Panc1 (cell line): ENCODE measurements around the gene LRCH1. TPM values are rescaled to one million over a fixed set of nuclear protein-coding genes. Genes with fewer than 3 reads are reported as not detected.
A peak's percentile ranks its signal among the peaks of the same experiment; 100 is the strongest.

Experiments used
- ATAC-seq: fragments of 200-7000 bp; cut with Tn5 transposase; 2 replicates; pipeline ENCODE4 v1.9.1; 2020; ENCODE audit warnings: mild to moderate bottlenecking, moderate library complexity
- BruUV-seq: library from RNA; stranded (reverse); fragments of 400-500 nt; replicated peaks from 2 replicates; lab custom pipeline; 2021; lab: Mats Ljungman, UMichigan
- CTCF ChIA-PET: fragments of 300-600 bp; sonication (Branson Sonifier 250); formaldehyde crosslinking; loops from one replicate; lab custom pipeline; 2022; ENCODE audit warnings: antibody characterized with exemption; lab: Charles Lee
- POLR2A ChIA-PET: fragments of 300-600 bp; sonication (Branson Sonifier 250); formaldehyde crosslinking; loops from one replicate; lab custom pipeline; 2022; ENCODE audit warnings: antibody characterized with exemption; lab: Charles Lee
- DNase-seq: peaks from one replicate; pipeline ENCODE4 v3.0.0-alpha.2; 2010; ENCODE audit warnings: low read depth, low spot score
- H3K27ac ChIP-seq: 2 replicates; pipeline ENCODE4 v1.5.1; 2011; ENCODE audit warnings: mild to moderate bottlenecking, low read length, inconsistent platforms
- H3K27me3 ChIP-seq: fragments of 200-500 bp; sonication (Bioruptor generic); 2 replicates; pipeline ENCODE4 v1.6.0; 2014; ENCODE audit warnings: low read length, inconsistent platforms; ENCODE audit not compliant: control insufficient read depth, insufficient read depth
- H3K36me3 ChIP-seq: fragments of 200-500 bp; sonication (Bioruptor generic); 2 replicates; pipeline ENCODE4 v1.5.1; 2014; ENCODE audit warnings: inconsistent platforms, mild to moderate bottlenecking, low read length, moderate library complexity; ENCODE audit not compliant: control insufficient read depth, insufficient read depth
- H3K4me1 ChIP-seq: 2 replicates; pipeline ENCODE4 v1.5.1; 2011; ENCODE audit warnings: inconsistent platforms, mild to moderate bottlenecking, low read length, moderate library complexity; ENCODE audit not compliant: control insufficient read depth, insufficient read depth
- H3K4me3 ChIP-seq, 2 experiments: 2 replicates each; pipeline ENCODE4 v1.5.1; 2011 to 2012; ENCODE audit warnings: low read depth in 2 of 2, low read length in 2 of 2, mild to moderate bottlenecking in 2 of 2, inconsistent platforms in 1 of 2, moderate library complexity in 1 of 2
- H3K9me3 ChIP-seq: fragments of 200-500 bp; sonication (Bioruptor generic); 2 replicates; pipeline ENCODE4 v1.5.1; 2014; ENCODE audit warnings: low read depth, mild to moderate bottlenecking, inconsistent platforms, low read length, moderate library complexity; ENCODE audit not compliant: control insufficient read depth, insufficient read depth
- CTCF ChIP-seq: fragments of 450-650 bp; IDR thresholded peaks from 2 replicates; pipeline ENCODE4 v1.5.1; 2017; ENCODE audit warnings: mild to moderate bottlenecking
- POLR2AphosphoS5 ChIP-seq: IDR thresholded peaks from 2 replicates; pipeline ENCODE4 v1.6.1; 2012; ENCODE audit warnings: mild to moderate bottlenecking, low read depth, low read length, moderate library complexity
- REST ChIP-seq, 2 experiments: IDR thresholded peaks; 2 replicates each; pipeline ENCODE4 v1.6.1; 2011 to 2012; ENCODE audit warnings: low read depth in 2 of 2, control low read depth in 1 of 2, low read length in 1 of 2, mild to moderate bottlenecking in 1 of 2, moderate library complexity in 1 of 2; ENCODE audit not compliant: insufficient read depth in 1 of 2
- SIN3A ChIP-seq: IDR thresholded peaks from 2 replicates; pipeline ENCODE4 v1.6.1; 2012; ENCODE audit warnings: low read depth, mild to moderate bottlenecking, low read length, moderate library complexity, borderline replicate concordance; ENCODE audit not compliant: insufficient read depth
- TCF7L2 ChIP-seq: IDR thresholded peaks from 2 replicates; pipeline ENCODE4 v1.6.1; 2011; ENCODE audit warnings: mild to moderate bottlenecking, low read depth, low read length, inconsistent platforms
- in situ Hi-C: cut with HindIII; loops from 2 replicates; pipeline ENCODE4 v1.10.0; 2016; ENCODE audit warnings: low sequenced_read_pairs, low pct_unique_long_range_greater_than_20kb
- intact Hi-C: fragments of 100-400 bp; cut with micrococcal nuclease; formaldehyde crosslinking; loops from one replicate; pipeline ENCODE4 v1.10.0; 2022; ENCODE audit not compliant: unreplicated experiment
- total RNA-seq: library from RNA; stranded (reverse); gene quantifications from one replicate; pipeline ENCODE4 v1.2.1, GENCODE V29; 2021; ENCODE audit not compliant: unreplicated experiment

Gene LRCH1
- total RNA-seq, 1 experiment from 2014 or later = 7.9 TPM

- TF ChIP-seq CTCF (no peak), REST (IDR thresholded peaks at IDR 0.05; ENCODE audit: insufficient read depth in 1 of 2, low read depth in 2 of 2, low read length in 1 of 2) (no peak), POLR2AphosphoS5 (no peak)
- no peaks in the 10 kb centered on the region for H3K9me3 ChIP-seq
- intact Hi-C loops (no loop called here), in situ Hi-C loops (no loop called here)
- H3K27ac ChIP-seq = no peak overlapping the region
- BruUV-seq = no TSS peak
- CTCF ChIA-PET = no interaction called here
- no peak overlapping the region for H3K4me3 ChIP-seq
- no peak for DNase-seq
- no peaks in the 10 kb centered on the region for H3K27me3 ChIP-seq
- ATAC-seq = no peak
- H3K4me1 ChIP-seq = no peaks in the 10 kb centered on the region
- POLR2A ChIA-PET = no interaction called here
- no peaks in the 10 kb centered on the region; the same call in 1 of the 2 replicates for H3K36me3 ChIP-seq
Observed at GRCh38 chr13:46726347-46726746, 173.4 kb downstream of the LRCH1 start.

- intact Hi-C loops = no loop called here
- DNase-seq (no peak), ATAC-seq (no peak)
- H3K4me3 ChIP-seq = no peak overlapping the region
- TF ChIP-seq SIN3A = no peak
- TF ChIP-seq CTCF = peak; percentile 42
- CTCF ChIA-PET = no interaction called here
- no peak overlapping the region for H3K27ac ChIP-seq
- H3K4me1 ChIP-seq = no peaks in the 10 kb centered on the region
- BruUV-seq = no TSS peak
- H3K36me3 ChIP-seq = no peaks in the 10 kb centered on the region; the same call in 1 of the 2 replicates
- H3K9me3 ChIP-seq = no peaks in the 10 kb centered on the region
- POLR2A ChIA-PET = no interaction called here
- no peaks in the 10 kb centered on the region for H3K27me3 ChIP-seq
- in situ Hi-C loops = no loop called here
Observed at GRCh38 chr13:46728777-46729176, 175.8 kb downstream of the LRCH1 start.

- no peaks in the 10 kb centered on the region for H3K4me1 ChIP-seq
- CTCF ChIA-PET = no interaction called here
- no peaks in the 10 kb centered on the region for H3K36me3 ChIP-seq
- POLR2A ChIA-PET = no interaction called here
- DNase-seq (no peak), ATAC-seq (no peak)
- H3K27me3 ChIP-seq = no peaks in the 10 kb centered on the region
- no TSS peak for BruUV-seq
- no peak overlapping the region for H3K4me3 ChIP-seq
- H3K9me3 ChIP-seq = no peaks in the 10 kb centered on the region
- in situ Hi-C loops (no loop called here), intact Hi-C loops (no loop called here)
- TF ChIP-seq POLR2AphosphoS5 (no peak), SIN3A (no peak), CTCF (no peak), REST (IDR thresholded peaks at IDR 0.05; ENCODE audit: insufficient read depth in 1 of 2, low read depth in 2 of 2, low read length in 1 of 2) (no peak), TCF7L2 (no peak)
- no peak overlapping the region for H3K27ac ChIP-seq
Observed at GRCh38 chr13:46731535-46731934, 178.6 kb downstream of the LRCH1 start.
